Medulla oblongata (tissue), 1 donor: ENCODE measurements around the gene DCTN3.

Source experiments
- DNase-seq: peaks from one replicate; pipeline ENCODE4 v3.0.0-alpha.2; 2015; ENCODE audit errors: extremely low spot score

The DCTN3 gene

GRCh38 chr9:34620061-34620994 lies at the start of gene DCTN3:
DCTN3 (minus strand) TSS chr9:34620495; CDS start chr9:34620464, 31 bp downstream.
- peak; percentile 97 for DNase-seq

DNA sequence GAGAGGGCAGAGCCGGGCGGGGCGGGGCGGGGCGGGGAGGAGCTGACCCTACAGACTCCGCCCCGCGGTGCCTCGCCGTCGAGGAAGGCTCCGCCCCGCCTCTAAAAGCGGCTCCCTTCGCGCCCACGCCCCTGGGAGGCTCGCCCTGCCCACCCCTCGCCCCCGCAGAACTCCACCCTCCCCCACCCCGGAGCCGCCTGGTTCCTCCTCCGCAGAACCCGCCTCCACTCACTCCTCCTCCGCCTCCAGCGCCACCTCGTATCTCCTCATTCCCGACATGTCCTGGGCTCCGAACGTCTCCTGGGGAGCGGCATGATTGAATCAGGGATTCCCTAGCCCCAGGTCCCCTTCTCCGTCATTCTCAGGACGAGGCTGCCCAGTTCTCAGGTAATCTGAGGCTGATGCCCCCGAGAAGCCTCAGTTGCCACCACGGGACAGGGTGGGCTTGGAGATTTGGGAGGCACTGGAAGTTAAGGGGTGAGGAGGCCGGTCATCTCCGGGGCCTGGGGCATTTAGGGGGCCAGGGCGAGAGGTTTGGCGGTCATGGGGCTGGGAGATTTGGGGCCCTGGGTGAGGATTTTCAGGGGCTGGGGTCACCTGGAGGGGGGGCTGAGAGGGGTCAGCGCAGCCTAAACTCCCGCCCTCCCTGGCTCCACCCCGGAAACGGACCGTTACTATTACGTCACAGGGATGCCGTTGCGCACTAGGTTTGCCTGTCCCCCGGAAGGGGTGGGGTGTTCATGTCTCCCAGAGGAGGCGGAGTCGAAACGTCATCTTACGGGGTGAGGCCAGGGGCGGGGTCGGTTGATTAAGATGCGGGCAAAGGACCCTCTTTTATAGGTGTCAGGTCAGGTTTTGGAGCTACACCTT lies 45.3 kb upstream of the DCTN3 start:
- DNase-seq = peak; percentile 97

GRCh38 chr9:34665067-34665380 lies 44.7 kb upstream of the DCTN3 start:
- DNase-seq = no peak

DNA sequence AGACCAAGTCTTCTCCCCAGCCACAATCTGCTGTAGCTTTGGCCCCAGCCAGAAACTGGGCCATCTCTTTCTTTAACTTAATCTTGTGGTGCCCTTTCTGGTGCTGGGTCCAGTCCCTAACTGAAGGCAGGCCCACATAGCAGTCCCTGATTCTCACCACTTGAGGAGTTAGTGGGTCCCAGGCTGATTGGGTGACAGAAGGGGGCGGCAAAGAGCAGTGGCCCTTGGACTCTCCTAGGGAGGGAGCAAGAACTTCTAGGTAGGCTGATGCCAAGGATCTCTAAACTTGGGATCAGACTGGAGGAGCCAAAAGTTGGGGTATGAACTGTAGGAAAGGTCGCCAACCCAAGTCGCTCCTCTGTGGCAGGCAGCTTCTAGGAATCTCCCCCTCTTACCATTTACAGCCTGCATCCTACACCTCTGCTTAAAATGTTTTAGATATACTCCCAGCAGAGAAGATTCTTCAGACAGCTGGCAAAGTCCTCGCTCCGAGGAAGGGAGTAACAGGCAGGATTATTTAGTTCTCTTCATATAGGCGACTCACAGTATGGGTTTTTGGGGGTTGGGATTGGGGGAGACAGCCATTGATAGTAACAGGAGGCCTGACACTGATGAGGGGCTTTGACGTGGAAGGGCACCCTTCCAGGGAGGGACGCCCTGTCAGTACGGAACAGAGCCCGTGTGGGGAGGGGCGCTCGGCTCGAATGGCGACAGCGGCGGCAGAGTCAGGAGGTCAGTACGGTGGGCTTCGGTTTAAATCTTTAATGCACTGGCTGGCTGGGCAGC lies 44.2 kb upstream of the DCTN3 start:
- peak; percentile 89 for DNase-seq

GRCh38 chr9:34663303-34663605 lies 43.0 kb upstream of the DCTN3 start:
- no peak for DNase-seq

- DNase-seq = no peak
Observed at GRCh38 chr9:34662526-34663302, 42.4 kb upstream of the DCTN3 start, which contains the start of gene CCL27. CCL27 (minus strand) TSS chr9:34662657; CDS start chr9:34662633, 24 bp downstream.

GRCh38 chr9:34659592-34660253 lies 39.4 kb upstream of the DCTN3 start:
- no peak for DNase-seq

DNA sequence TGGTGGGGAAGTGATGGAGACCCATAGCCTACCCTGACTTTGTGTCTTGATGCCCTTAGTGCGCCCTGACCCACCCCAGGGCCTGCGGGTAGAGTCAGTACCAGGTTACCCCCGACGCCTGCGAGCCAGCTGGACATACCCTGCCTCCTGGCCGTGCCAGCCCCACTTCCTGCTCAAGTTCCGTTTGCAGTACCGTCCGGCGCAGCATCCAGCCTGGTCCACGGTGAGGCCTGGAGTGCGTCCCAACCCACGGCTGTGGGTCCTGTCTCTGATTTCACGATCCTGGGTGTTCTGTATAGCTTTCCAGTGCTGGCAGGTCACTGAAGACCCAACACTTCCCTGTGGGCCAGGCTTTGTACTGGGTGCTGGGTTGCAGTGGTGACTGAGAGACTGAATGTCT lies 38.2 kb upstream of the DCTN3 start:
- no peak for DNase-seq

- DNase-seq = no peak
Observed at GRCh38 chr9:34656992-34657391, 36.7 kb upstream of the DCTN3 start.

DNA sequence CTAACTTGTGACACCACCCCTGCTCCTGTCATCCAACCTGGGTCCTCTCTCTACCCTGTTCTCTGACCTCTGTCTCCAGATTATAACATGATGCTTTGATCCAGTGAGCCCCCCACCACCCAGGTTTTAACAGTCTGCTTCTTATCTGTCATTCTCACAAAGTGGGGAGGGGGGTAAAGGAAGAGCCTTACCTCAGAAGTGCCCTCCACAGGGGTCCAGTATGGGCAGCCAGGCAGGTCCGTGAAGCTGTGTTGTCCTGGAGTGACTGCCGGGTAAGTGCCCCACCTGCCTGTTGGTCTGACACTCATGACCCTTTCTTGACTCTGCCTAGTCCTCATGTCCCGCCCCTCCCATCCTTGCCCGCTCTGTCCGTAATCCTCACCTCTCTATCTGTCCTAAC lies 35.1 kb upstream of the DCTN3 start:
- DNase-seq = no peak

- peak; percentile 76 for DNase-seq
Observed at GRCh38 chr9:34654323-34655051, 34.2 kb upstream of the DCTN3 start.

DNA sequence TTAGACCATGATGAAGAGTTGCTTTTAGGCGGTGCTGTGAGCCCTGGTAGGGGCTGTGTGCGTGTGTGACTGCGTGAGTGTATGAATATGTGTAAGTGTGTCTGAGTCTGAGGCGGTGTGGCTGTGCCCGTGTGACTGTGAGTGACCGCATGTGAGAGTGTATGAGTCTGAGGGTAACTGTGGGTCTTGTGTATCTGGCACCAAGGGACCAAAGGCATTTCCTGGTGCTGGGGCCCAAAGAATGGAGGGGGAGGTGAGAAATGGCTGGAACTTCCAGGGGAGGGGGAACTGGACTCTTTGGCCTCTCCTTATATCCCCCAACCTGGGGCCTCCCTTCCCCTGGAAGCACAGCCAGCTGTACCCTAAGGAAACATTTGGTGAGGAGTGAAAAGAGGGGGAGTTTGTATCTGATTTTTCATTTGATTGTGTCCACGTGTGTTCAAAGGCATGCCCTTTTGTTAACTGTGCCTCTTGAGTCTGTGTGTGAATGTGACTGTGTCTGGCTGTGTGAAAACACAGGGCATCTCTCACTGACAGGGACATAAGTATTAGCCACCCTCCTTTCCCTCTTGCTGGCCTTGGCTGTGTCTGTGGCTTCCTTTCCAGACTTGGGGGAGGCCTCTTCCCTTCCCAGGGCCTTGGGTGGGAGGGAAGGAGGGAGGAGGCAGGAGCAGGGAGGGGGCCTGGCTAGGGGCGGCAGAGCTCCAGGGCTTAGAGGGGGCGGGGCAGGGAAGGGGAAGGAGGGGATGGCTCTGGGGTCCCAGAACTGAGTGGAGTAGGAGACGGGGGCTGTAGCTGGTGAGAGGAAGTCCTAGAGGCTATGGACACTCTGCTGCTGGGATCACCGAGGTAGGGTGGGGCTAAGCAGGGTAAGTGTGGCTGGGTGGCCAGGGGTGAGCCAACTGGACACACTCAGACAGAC lies 33.1 kb upstream of the DCTN3 start:
- DNase-seq = peak; percentile 47

DNA sequence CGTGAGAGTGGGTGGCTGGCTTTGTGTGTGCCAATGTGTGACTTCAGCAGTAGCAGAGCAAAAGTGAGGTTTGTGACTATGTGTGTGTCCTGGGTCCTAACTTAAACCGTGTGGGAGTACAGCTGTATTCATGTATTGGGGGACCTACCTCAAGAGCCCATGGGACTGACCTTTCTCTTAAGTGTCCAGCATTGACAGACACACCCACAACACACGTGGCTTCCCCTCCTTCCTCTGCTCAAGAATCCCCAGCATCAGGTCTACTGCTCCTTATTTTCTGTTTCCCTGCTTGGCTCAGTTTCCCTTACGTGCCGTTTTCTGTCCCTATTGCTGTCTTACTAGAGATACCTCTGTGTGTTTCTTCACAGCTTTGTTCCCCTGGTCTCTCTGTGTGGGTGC lies 32.3 kb upstream of the DCTN3 start:
- DNase-seq = no peak

GRCh38 chr9:34651876-34652601 lies 31.7 kb upstream of the DCTN3 start, which contains the start of gene IL11RA:
IL11RA (plus strand) TSS chr9:34652185; CDS start chr9:34655218, 3,033 bp downstream.
- DNase-seq = peak; percentile 95

- DNase-seq = peak; percentile 45
Observed at GRCh38 chr9:34651321-34651720, 31.0 kb upstream of the DCTN3 start.

DNA sequence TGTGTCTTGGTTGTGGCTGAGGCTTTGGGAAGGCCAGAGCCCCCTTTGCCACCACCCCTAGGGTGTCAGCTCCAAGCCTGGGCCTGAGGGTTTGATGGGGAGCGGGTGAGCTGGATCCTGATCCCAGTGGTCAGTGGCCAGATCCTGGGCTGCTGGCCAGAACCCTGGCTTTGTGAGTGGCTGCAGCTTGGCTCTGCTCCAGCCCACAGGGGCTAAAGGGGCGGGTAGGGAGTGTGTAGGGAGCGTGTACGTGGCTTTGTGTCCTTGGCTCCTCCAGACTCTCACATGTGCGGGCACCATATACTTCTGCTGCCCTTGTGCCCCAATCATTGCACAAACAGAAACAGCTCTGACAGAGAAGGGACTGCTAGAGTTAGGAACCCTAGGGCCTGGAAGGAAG lies 30.5 kb upstream of the DCTN3 start:
- peak; percentile 52 for DNase-seq

DNA sequence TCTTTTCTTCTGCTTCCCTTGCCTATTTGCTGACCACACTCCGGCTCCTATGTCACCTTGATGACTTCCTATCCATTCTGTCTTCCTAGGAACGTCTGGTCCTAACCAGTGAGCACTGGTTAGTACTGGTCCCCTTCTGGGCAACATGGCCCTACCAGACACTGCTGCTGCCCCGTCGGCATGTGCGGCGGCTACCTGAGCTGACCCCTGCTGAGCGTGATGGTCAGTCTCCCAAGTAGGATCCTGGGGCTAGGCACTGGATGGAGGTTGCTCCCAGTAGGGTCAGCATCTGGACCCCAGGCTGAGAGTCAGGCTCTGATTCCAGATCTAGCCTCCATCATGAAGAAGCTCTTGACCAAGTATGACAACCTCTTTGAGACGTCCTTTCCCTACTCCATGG lies 28.4 kb upstream of the DCTN3 start:
- DNase-seq = no peak

DNA sequence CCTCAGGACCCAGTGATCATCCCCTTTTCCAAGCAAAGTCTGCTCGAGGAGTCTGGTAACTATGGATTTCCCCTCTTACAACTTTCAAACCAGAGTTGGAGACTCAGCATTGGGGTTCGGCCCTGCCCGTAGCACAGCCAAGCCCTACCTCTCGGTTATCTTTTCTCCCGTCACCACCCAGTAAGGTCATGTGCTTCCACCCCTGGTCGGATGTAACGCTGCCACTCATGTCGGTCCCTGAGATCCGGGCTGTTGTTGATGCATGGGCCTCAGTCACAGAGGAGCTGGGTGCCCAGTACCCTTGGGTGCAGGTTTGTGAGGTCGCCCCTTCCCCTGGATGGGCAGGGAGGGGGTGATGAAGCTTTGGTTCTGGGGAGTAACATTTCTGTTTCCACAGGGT lies 27.4 kb upstream of the DCTN3 start:
- DNase-seq = no peak
